SH-SY5Y (cell line): ENCODE data around the gene NMUR1.

Source experiments
- GATA2 ChIP-seq: IDR thresholded peaks from 2 replicates; pipeline ENCODE4 v1.6.1; 2011; ENCODE audit warnings: mild to moderate bottlenecking, low read depth, low read length
- GATA3 ChIP-seq: IDR thresholded peaks from 2 replicates; pipeline ENCODE4 v1.6.1; 2011; ENCODE audit warnings: low read depth, mild to moderate bottlenecking, low read length, moderate library complexity

- no peak for TF ChIP-seq GATA3
- no peak for TF ChIP-seq GATA2
Measured at GRCh38 chr2:231480781-231481180, 49.5 kb downstream of the NMUR1 start.
